GM18511 (cell line): ENCODE measurements around the gene PSMA2.
"Not testable (repeated sequence)": the region's sequence is repeated elsewhere in the genome, so short reads cannot be mapped to it uniquely, and the experiment has no call there.

Experiments used
- ATAC-seq: cut with Tn5 transposase; IDR thresholded peaks from one replicate; pipeline ENCODE4 v1.9.1; 2021; ENCODE audit warnings: mild to moderate bottlenecking, moderate library complexity; ENCODE audit not compliant: unreplicated experiment

PSMA2 gene

DNA sequence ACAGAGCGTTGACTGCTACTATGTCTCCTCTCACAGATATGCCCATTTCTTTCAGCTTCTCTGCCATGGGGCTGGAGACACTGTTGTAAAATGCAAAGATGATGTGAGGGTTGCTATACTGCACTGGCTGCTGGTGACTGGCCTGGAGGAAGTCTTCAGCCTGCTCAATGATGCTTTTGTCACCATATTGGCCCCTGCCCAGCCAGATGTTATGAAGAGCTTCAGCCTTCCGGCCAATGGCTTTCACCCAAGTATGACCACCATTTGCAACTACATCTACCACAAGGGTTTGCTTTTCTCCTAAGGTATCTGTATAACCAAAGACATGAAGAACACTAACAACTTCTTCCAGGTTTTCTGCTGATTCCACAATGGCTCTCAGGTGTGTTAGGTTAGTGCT is 21.7 kb downstream of the PSMA2 start:
- ATAC-seq: no peak

DNA sequence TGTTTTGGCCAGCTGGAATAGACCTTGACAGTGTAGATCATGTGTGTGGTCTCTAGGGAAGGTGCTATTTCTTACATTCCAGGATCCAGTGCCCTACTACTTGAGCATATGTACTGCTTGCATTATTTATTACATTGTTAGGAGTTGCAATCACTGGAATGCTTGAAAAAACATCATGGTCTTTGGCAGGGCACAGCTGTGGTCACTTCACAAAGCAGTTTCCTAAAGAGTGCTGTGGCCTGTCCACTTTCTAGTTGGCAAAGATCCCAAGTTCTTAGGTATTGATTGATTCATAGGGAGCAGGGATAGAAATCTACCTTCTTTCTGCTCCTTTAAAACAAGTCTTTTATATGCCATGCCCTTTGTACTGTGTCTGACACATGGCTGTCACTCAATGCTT is 24.7 kb downstream of the PSMA2 start:
- ATAC-seq: no peak

DNA sequence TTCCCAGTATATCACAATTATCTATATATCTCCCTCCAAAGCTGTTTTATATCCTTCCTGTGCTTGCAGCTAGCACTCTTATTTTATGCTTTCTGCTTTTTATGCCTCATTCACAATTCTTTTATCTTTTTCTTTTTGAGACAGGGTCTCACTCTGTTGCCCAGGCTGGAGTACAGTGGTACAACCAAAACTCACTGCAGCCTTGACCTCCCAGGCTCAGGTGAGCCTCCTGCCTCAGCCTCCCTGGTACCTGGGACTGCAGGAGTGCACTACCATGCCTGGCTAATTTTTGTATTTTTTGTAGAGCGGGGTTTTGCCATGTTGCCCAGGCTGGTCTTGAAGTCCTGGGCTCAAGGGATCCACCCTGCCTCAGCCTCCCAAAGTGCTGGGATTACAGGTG is 25.8 kb downstream of the PSMA2 start:
- no peak for ATAC-seq

DNA sequence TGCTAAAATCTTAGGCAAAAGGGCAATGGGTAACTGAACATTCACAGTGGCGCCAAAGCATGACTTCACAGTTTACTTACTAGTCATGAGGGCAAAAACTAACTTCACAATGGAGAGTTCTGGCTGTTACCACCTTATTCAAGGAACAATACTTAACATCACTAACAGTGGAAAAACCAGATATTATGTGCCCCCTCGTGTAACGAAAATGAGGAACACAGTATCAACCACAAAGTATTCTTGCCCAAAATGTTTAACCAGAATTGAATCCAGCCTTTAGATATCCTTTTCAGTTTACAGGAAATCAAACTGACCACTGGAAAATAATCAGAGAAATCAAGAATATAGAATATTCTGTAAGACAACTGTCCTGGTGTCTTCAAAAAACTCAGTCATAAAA is 29.6 kb downstream of the PSMA2 start:
- ATAC-seq: no peak

DNA sequence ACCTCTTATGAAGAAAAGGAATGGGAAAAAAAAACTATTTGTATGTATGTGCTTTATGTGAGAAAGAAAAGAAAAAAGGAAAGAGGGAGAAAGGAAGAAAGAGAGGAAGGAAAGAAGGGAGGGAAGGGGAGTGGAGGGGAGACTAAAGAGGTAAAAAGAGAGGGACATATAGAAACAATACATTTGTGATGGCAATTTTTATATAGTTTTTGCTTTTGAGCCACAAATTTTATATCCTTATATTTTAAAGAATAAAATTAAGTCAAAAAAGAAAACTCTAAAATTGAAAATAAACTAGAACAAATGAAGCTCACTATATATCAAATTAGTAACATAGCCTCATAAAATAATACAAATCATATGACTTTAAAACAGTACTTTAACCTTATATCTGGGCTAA is 31.1 kb downstream of the PSMA2 start:
- ATAC-seq: no peak

DNA sequence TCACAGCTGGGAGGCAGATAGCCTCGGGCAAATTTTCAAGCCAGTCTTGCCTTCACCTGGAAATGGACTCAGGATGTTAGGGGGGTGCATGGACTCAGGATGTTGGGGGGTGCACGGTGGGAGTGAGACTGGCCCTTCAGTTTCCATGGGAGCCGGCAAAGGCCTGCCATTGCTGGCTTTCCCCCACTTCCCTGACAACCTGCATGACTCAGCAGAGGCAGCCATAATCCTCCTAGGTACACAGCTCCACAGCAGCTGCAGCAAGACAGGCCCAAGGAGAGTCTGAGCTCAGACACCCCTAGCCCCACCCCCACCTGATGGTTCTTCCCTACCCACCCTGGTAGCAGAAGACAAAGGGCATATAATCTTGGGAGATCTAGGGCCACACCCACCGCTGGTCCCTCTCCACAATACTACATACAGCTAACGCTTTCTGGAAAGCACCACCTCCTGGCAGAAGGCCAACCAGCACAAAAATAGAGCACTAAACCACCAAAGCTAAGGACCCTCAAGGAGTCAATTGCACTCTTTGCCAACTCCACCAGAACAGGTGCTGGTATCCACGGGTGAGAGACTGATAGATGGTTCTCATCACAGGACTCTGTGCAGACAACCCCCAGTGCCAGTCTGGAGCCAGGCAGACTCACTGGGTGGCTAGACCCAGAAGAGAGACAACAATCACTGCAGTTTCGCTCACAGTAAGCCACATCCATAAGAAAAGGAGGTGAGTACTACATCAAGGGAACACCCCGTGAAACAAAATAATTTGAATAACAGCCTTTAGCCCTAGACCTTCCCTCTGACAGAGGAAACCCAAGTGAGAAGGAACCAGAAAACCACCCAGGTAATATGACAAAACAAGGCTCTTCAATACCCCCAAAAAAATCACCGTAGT is 38.4 kb downstream of the PSMA2 start:
- ATAC-seq: no peak

DNA sequence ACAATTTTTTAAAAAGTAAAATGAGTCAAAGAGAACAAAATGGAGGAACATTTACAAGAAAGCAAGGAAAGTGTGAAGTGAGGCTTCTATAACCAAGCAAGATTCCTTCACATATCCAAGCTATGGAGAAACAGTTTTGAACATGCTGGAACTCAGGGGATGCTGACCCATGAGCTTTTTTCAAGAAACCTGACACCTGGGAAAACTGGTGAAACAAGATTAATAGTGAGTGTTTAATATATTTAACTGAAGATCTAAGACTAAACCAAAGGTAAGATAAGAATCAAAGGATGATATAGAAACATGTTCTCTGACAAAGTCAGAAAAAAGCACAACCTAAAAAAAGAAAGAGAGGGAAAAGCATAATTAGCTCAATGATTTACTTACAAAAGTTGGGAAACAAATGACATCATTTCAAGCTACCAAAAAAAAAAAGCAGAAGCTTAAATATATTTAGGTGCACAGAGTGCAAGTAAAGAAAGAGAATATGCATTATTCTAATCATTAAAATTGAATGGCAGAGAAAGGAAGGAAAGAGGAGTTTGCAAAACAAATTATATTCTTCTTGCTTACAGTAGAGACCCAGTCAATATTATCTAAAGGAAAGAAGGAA is 45.0 kb downstream of the PSMA2 start:
- no peak for ATAC-seq

DNA sequence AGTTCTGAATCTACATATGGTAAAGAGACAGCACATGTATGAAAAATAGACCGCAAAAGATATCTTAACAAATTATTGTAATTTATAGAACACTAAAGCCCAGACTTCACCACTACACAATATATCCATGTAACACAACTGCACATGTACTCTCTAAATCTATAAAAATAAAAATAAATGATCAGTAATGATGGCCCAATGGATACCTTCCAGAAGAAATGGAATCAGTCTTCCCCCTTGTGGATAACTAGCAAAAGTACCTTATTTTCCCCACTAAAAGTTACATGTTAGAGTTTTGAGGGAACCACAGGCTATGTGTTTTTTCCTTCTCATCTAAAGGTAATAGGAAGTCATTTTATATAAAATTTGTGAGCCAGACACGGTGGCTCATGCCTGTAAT is 45.8 kb downstream of the PSMA2 start:
- ATAC-seq: no peak

DNA sequence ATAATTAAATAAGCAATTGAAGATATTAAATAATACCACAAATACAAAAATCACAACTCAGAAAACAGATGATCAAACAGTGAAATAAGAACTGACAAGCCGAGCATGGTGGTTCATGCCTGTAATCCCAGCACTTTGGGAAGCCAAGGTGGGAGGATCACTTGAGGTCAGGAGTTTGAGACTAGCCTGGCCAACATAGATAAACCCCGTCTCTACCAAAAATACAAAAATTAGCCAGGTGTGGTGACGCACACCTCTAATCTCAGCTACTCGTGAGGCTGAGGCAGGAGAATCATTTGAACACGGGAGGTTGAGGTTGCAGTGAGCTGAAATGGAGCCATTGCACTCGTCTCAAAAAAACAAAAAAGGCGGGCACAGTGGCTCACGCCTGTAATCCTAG is 46.8 kb downstream of the PSMA2 start:
- ATAC-seq: not testable (repeated sequence)

DNA sequence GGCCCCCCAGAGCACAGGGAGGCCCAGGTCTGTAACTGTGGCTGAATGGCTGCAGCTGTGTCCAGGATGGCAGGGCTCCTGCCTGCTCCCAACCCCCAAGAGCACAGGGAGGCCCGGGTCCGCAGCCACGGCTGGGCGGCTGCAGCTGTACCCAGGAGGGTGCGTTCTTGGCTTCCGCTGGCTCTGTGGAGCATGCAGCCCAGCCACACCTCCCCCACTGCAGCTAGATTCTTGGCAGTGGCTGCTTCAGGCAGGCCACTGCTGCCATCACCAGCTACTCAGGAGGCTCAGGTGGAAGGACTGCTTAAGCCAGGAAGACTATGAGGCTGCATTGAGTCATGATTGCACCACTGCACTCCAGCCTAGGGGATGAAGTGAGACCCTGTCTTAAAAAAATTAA is 48.0 kb downstream of the PSMA2 start:
- peak; percentile 66 for ATAC-seq

DNA sequence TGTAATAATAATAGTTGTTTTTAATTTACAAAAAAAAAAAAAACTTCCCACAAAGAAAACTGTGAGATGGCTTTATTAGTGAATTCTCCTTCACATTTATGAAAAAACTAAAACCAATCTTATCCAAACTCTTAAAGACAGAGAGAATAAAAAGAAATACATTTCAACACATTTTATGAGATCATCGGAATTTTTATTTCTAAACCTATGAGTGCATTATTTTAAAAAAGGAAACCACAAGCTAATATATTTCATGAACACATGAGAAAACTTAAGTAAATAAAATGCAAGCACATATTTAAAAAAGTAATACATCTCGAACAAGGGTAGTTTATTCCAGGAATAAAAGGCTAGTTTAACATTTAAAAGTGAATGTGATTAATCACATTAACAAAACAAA is 51.6 kb downstream of the PSMA2 start:
- no peak for ATAC-seq

DNA sequence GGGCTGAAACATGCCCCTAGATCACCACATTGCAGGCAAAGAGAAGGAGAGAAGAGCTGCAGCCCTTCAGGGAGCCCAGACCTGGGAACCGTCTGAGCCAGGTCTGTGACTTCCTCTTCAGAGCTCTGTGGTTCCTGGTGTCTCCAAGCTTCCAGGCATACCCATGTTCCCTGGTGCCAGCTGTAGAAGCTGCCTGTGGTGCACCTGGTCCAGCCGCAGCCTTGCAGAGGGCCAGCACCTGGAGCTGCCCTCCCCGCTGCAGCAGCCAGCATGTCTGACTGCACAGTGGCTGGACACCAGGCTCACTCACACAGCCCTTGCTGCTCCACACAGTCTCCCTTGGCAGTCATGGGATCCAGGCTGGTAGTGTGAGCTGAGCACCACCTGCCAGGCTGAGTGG is 53.7 kb downstream of the PSMA2 start:
- ATAC-seq: no peak

DNA sequence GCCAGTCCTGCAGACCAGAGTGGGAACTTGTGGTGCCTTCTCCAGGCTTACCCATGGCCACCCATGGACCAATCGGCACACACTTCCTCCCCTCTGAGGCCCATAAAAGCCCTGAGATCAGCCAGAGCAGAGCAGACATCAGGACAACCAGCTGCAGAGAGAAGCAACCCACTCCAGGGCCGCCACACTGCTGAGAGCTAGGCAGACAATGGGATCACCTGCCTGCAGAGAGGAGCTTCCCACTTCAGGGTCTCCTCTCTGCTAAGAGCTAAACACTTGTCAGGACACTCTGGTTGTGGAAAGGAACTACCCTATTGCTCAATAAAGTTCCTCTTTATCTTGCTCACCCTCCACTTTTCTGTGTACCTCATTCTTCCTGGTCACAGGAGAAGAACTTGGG is 54.1 kb downstream of the PSMA2 start:
- no peak for ATAC-seq

DNA sequence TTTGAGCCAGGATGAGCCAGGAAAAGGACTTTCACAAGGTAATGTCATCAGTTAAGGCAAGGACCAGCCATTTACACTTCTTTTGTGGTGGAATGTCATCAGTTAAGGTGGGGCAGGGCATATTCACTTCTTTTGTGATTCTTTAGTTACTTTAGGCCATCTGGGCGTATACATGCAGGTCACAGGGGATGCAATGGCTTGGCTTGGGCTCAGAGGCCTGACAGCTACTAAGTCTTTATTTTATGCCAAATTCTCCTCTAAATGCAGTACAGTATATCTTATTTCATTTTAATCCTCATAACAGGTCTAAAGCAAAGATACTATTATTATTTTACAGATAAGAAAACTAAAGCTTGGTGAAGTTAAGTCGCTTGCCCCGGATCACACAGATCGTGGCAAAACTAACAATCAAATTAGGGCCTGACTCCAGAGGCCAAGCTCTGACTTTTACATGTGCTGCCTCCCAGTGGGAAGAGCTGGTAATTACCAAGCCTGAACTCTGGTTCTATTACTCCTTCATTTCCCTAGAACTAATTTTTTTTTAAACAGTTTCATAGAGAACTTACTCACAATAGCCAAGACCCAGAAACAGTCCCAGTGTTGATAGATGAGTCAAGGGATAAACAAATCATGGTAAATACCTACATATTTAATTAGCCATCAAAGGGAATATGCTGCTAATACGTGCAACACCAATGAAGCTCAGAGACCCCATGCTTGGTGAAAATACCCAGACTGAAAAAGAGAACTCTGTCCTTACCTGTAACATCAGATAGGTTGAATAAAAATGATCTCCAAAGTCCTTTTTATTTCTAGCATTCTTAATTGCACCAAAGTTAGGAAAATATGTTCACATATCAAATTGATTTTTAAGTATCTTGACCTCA is 55.5 kb downstream of the PSMA2 start:
- ATAC-seq: peak; percentile 95

DNA sequence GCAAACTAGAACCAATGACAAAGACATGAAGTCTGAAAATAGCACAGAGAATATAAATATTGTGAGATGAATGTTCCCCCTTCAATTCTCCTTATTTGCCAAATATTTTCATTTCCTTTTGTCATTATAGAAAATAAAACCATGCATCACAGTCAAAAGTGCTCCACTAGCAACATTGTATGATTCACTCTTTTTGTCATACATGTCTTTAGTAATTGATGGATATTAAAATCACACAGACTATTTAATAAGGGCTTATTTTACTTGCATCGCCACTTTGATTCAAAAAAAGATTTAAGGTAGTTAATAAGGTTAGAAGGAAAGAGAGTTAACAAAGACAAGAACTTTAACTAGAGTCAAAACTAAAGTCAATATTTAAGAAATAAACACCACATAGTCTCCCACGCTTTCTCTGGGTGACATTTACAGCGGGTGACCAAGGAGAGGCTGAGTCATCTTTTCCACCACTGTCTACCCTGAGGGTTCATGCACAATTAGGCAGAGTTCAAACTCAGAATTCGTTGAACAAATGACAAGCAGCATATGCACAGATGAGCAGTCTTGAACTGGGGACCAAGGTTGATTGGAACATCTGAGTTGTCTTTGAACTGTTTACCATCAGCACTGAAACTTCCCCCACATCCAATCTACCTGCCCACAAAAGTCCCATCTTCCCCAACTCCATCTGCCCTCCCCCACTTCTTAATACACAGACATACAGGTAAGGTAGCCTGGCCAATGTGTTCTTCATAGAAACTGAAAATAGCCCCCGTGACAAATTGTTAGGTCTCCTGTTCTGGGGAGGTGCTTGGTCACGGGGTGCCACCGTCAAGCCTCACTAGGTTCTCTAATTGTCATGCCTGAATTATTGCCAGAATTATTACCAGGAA is 62.6 kb downstream of the PSMA2 start:
- ATAC-seq: peak; percentile 98

DNA sequence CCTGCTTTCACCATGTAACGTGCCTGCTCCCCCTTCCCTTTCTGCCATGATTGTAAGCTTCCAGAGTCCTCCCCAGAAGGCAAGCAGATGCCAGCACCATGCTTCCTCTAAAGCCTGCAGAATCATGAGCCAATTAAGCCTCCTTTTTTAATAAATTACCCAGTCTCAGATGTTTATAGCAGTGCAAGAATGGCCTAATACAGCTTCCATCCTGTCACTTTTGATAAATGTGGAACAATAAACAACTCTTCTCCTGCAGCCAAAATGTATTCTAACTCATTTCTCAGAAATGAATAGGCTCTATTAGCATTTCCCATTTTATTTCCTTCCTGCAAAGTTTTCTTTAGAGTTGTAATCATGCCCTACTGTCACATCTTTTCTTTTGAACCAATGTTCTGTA is 63.5 kb downstream of the PSMA2 start:
- ATAC-seq: no peak
